HG03520 (cell line): Measurements from ENCODE around the gene SERINC3.
"Not testable (repeated sequence)": the region's sequence is repeated elsewhere in the genome, so short reads cannot be mapped to it uniquely, and the experiment has no call there.

ENCODE experiments used
- ATAC-seq: cut with Tn5 transposase; IDR thresholded peaks from one replicate; pipeline ENCODE4 v1.9.1; 2021; ENCODE audit warnings: mild to moderate bottlenecking, moderate library complexity; ENCODE audit not compliant: unreplicated experiment

The SERINC3 gene

DNA sequence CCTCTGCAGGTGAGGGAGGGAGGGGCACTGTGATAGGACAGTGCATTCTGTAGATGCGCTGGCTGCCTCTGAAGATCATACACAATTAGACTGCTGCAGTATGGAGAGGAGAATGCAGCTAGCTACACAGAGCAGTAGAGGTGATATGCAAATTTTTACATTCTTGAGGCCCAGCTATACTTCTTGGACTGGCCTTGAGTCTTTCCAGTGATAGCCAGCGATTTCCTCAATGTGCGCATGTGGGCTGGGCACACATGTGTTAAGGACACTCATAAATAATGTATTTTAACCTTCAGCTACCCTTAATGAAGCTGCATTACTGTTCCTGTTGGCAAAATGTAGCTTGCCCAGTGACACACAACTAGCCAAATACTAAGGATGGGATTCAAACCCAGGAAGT lies 27.2 kb downstream of the SERINC3 start:
- ATAC-seq, result no peak

DNA sequence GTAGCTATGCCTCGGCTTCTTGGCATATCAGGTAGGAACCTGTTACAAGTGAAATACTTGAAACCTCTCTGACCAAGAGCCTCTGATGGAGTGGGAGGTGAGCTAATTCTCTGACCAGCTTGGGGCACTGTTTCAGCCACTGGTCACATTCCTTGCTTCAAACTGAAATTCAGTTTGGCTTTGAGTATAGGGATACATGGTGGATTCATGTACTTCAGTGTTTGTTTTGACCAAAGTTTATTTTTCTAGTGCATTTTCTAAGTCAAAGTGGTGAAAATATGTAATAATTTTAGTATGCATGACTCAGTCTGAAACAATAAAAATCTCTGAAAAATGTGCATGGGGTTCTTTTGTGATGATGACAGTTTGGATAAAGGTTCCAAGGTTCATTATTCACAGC lies 27.6 kb downstream of the SERINC3 start:
- no peak for ATAC-seq

DNA sequence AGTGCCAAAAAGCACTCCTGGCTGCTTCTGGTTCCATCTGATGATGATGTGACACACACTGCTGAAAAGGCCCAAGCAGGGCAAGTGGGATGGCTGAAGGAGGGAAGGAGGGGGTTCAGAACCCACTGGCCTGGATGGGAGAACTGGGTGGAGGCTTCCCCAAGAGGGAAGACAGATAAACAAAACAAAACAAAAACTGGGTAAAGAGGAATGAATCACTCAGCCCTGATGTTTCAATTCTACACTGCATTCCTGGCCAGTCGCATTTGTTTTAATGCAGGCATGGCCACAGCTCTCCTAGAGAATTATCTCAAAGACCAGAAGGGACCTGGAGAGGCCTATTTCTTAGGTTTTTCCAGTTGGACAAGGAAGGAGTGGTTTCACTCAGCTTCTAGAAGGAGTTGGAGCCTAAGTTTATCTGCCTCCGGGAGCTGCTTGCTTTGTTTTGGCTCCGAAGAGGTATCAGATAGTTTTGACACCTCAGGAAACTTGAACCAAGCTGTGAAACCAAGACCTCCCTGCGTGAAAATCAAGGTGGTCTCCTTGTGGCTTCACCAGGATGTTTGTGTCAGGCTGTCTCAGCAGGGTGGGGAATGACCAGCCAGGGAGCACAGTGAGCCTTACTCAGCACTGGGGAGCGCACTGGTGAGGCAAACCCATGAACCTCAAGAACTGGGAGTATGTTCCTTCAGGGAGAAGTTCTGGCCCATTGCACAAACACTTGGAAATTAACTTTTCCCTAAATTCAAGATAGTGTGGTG lies 30.1 kb downstream of the SERINC3 start:
- ATAC-seq, result no peak

GRCh38 chr20:44489931-44490330 lies 31.9 kb downstream of the SERINC3 start:
- ATAC-seq, result no peak

DNA sequence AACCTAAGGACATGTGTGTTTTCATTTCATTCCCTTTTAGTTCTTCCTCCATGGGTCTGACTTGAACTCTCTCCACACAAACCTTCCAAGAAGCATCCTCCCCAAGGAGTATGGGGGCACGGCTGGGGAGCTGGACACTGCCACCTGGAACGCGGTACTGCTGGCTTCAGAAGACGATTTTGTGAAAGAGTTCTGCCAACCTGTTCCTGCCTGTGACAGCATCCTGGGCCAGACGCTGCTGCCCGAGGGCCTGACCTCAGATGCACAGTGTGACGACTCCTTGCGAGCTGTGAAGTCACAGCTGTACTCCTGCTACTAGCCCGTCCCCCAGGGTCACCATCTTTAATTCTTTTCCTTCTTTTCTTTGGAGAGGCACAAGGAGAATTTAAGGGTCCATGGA lies 32.6 kb downstream of the SERINC3 start:
- no peak for ATAC-seq

- no peak for ATAC-seq
Observed at GRCh38 chr20:44488551-44488950, 33.3 kb downstream of the SERINC3 start.

GRCh38 chr20:44485830-44486198 lies 36.1 kb downstream of the SERINC3 start:
- no peak for ATAC-seq

DNA sequence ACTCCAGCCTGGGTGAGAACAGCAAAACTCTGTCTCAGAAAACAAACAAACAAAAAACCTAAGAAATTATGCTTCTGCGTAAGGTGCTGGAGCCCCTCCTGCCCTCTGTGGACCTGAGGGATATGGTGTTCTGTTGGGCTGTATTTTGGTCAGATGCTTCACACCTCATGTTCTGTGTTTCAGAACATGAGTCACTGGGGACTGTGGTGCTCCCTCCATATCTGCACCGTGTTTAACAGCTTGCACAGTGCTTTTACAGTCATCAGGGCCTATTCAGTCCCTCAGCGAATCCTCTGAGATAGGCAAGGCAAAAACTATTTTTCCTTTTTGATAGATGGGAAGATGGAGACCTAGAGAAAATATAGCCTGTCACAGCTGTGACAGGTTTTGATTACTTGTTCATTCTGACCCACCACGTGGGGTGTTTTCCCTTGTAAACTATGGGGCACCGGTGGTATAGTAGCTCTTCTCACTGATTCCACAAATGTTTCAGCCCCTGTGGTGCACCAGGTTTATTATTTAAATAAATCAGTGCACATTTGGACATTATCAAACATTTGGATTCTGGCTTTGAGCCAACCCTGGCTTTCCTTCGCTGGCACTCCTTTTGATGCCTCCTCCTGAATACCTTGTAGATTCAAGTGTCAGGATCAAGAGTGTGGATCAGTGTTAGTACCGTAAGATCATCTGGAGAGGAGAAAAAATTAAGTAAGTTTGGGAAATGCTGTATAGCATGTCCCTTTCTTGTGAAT lies 36.6 kb downstream of the SERINC3 start:
- ATAC-seq, result no peak

- ATAC-seq, result no peak
Observed at GRCh38 chr20:44483112-44483511, 38.8 kb downstream of the SERINC3 start.

GRCh38 chr20:44481719-44482416 lies 40.0 kb downstream of the SERINC3 start:
- no peak for ATAC-seq

DNA sequence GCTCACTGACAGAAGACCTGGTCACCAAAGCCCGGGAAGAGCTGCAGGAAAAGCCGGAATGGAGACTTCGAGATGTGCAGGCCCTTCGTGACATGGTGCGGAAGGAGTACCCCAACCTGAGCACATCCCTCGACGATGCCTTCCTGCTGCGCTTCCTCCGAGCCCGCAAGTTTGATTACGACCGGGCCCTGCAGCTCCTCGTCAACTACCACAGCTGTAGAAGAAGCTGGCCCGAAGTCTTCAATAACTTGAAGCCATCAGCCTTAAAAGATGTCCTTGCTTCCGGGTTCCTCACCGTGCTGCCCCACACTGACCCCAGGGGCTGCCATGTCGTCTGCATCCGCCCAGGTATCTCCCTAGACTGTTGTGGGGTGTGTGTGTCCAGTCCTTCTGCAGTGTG lies 41.8 kb downstream of the SERINC3 start:
- no peak for ATAC-seq

DNA sequence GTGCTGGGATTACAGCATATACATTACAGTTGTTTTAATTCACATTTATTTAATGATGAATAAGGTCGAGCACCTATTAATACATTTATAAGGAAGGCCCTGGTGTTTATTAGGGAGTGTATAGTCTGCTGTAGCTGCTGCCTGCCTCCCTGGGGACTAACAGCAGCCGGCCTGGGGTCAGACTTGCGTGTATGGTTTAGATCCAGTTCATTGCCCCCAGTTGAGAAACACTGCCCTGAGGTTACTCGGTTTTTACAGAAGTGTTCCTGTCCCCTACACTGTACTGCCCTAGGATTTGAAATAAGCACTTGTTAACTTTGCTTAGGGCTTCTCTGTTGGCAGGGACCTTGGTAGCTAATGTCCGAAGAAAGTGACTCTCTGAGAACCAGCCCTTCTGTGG lies 42.2 kb downstream of the SERINC3 start:
- ATAC-seq, result no peak

- ATAC-seq, result no peak
Observed at GRCh38 chr20:44478206-44478605, 43.7 kb downstream of the SERINC3 start.

DNA sequence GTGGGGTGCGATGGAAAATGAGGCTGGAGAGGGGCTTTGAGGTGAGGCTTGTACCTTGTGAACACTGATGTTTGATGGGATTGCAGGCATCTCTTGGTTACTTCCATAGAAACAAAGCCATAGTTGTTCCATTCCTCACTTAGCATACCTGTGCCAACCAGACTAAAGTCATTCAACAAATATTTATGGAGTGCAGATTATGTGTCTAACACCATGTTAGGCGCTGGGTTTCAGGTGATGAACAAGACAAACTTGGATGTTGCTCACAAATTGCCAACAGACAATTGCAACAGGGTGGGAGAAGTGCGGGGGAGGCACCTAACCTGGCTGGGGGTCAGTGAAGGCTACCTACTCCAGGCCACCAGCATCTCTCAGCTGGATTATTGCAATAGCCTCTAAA lies 44.7 kb downstream of the SERINC3 start:
- no peak for ATAC-seq

DNA sequence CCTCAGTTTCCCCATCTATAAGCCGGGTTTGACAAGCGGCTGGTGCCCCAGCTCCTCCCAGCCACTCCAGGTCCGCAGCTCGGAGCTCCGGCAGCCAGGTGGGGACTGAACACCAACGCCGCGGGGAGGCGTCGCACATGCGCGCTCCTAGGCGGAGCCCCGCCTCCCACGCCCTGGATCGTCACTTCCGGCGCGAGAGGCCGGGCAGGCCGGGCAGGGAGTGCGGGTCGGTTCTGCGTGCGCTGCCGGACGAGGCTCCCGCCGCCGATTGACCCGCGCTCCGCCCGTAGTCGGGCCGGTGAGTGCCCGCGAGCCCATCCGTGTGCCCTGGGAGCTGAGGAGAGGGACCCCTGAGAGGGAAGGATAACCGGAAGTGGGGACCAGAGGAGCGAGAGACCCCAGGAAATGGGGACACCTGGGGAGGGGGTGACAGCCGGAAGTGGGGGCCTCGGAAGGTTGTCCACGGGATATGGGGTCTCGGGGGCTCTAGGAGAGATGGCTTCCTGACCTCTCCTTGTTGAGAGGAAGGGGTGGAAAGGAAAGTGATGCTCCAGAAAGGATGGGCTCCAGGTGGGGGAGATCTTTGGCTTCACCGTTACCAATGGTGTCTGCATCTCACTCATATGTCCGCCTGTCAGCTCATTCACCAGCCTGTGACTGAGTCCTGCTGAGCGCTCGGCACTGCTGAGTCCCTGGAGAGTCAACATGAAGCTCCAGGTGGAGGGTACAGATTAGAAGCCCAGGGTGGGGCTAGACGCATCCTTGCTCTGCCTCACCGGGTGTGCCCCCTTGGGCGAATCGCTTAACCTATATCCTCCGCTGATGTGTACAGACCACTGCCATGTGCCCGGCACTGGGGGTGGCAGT lies 45.9 kb downstream of the SERINC3 start, which contains the start of gene TTPAL:
Gene TTPAL (plus strand): TSS at position 181 of the 867 bp plus-strand sequence. CDS start 4,126 bp downstream, outside the sequence.
- ATAC-seq, result peak; percentile 89

- ATAC-seq, result no peak
Observed at GRCh38 chr20:44475372-44475693, 46.5 kb downstream of the SERINC3 start.

- ATAC-seq, result not testable (repeated sequence)
Observed at GRCh38 chr20:44472283-44472682, 49.6 kb downstream of the SERINC3 start.

- ATAC-seq, result no peak
Observed at GRCh38 chr20:44471481-44471882, 50.4 kb downstream of the SERINC3 start.

GRCh38 chr20:44470327-44470726 lies 51.5 kb downstream of the SERINC3 start:
- ATAC-seq, result no peak

DNA sequence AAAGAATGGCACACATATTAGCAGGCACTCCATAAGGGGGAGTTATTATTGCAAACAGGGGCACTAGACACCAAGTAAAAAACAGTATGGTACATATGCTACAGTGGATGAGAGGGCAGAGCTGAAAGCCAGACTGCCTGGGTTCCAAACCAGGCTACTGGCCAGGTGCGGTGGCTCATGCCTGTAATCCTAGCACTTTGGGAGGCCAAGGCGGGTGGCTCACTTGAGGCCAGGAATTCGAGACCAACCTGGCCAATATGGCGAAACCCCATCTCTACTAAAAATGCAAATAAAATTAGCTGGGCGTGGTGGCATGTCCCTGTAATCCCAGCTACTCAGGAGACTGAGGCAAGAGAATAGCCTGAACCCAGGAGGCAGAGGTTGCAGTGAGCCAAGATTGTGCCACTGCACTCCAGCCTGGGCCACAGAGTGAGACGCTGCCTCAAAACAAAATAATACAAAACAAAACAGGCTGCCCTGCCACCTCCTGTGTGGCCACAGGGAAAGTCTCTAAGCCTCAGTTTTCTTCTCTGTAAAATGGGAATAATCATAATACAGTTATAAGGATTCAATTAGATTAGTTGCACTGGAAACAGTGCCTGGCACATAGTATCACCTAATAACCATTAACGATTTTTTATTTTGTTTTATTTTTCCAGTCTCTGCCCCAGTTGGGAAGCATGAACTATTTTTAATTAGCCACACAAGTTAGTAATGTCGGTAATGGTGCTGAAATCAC lies 53.7 kb downstream of the SERINC3 start:
- no peak for ATAC-seq
